ENCODE measurements around the gene ALLC.

Gene ALLC

DNA sequence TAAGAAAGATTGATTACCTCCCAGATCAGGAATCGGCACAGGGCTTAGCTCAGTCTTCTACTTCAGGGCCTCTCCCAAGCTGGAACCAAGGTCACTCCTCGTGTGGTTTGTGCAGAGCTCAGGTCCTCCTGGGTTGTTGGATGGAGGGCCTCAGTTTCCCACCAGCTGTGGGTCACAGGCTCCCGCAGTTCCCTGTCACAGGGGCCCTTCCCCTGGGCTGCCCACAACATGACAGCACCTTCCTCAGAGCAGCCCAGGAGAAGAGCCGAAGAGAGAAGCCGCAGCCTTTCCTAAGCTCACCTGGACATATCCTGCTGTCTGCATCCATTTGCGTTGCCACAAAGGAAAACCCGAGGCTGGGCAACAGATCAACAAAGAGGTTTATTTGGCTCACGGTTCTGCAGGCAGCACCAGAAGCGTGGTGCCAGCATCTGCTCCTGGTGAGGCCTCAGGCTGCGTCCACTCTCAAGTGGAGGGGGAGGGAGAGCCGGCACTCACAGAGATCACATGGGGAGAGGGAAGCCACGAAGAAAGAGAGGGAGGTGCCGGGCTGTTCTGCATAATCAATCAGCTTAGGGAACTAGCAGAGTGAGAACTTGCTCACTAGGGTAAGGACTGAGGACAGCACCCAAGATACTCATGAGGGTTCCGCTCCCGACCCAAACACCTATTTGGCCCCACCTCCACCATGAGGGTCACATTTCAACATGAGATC lies 13.0 kb upstream of the ALLC start:
- Histone ChIP-seq H3K79me2 (ENCODE audit: insufficient read depth, low read length) (no peaks in the 10 kb centered on the region), H3K4me2 (ENCODE audit: low read depth, low read length, poor library complexity, severe bottlenecking) (no peak overlapping the region), H3K27me3 (ENCODE audit: low read length) (no peaks in the 10 kb centered on the region), H3K36me3 (ENCODE audit: low read length) (no peaks in the 10 kb centered on the region), H4K20me1 (ENCODE audit: low read depth, low read length) (no peaks in the 10 kb centered on the region), H3K27ac (ENCODE audit: low read depth, low read length) (no peak overlapping the region), H3K9me2 (replicated peaks; ENCODE audit: insufficient read depth, low read length) (no peaks in the 10 kb centered on the region), H2AFZ (ENCODE audit: low read depth, low read length, severe bottlenecking) (no peak overlapping the region), H3F3A (ENCODE audit: insufficient read depth) (no peaks in the 10 kb centered on the region), H3K9me3 (ENCODE audit: insufficient read depth, low read length) (no peaks in the 10 kb centered on the region), H3K4me3 (ENCODE audit: insufficient read depth, low read length, poor library complexity, severe bottlenecking) (no peak overlapping the region), H3K9ac (ENCODE audit: low read length) (no peak overlapping the region)
- TF ChIP-seq EZH2phosphoT487 (conservative IDR thresholded peaks at IDR 0.05; ENCODE audit: low read length): no peak
- TF ChIP-seq, protein P1, sequence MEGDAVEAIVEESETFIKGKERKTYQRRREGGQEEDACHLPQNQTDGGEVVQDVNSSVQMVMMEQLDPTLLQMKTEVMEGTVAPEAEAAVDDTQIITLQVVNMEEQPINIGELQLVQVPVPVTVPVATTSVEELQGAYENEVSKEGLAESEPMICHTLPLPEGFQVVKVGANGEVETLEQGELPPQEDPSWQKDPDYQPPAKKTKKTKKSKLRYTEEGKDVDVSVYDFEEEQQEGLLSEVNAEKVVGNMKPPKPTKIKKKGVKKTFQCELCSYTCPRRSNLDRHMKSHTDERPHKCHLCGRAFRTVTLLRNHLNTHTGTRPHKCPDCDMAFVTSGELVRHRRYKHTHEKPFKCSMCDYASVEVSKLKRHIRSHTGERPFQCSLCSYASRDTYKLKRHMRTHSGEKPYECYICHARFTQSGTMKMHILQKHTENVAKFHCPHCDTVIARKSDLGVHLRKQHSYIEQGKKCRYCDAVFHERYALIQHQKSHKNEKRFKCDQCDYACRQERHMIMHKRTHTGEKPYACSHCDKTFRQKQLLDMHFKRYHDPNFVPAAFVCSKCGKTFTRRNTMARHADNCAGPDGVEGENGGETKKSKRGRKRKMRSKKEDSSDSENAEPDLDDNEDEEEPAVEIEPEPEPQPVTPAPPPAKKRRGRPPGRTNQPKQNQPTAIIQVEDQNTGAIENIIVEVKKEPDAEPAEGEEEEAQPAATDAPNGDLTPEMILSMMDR (IDR thresholded peaks at IDR 0.05; ENCODE audit: insufficient read depth, low read length, poor library complexity, severe bottlenecking): no peak

DNA sequence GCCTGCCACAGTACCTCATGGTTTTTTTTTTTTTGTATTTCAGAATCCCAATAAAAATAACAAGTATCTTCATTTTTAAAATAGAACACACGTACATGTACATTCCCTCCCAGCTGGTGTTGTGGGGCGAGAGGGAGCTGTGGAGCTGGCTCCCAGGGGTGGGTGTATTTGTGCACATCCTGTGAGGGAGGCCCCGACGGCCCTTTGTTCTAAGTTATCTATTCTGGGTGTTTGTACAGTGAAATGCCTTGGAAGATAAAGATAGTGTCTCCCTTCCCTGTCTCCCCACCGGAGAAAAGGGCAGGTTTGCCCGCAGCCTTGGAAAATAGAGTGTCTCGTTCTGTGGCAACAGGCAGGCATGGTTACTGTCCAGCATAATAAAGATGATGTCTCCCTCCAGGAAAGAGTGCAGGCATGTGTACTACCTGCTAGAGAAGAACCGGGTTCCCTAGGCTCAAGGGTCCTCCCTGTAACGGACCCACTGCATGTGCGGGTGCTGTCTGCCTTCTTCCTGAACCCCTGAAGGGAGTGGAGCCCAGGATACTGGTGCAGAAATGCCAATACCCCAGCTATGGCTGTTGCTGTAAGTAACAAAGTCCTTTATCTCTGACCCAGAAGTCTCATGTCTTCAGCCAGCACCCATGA lies 12.1 kb upstream of the ALLC start:
- Histone ChIP-seq H3K4me2 (ENCODE audit: low read depth, low read length, poor library complexity, severe bottlenecking) (no peak overlapping the region), H3K27me3 (ENCODE audit: low read length) (no peaks in the 10 kb centered on the region), H3K9me3 (ENCODE audit: insufficient read depth, low read length) (no peaks in the 10 kb centered on the region), H3K9me2 (replicated peaks; ENCODE audit: insufficient read depth, low read length) (no peaks in the 10 kb centered on the region), H3K4me3 (ENCODE audit: insufficient read depth, low read length, poor library complexity, severe bottlenecking) (no peak overlapping the region), H3K27ac (ENCODE audit: low read depth, low read length) (no peak overlapping the region), H4K20me1 (ENCODE audit: low read depth, low read length) (no peaks in the 10 kb centered on the region), H3F3A (ENCODE audit: insufficient read depth) (no peaks in the 10 kb centered on the region), H2AFZ (ENCODE audit: low read depth, low read length, severe bottlenecking) (no peak overlapping the region), H3K36me3 (ENCODE audit: low read length) (no peaks in the 10 kb centered on the region), H3K79me2 (ENCODE audit: insufficient read depth, low read length) (no peaks in the 10 kb centered on the region), H3K9ac (ENCODE audit: low read length) (no peak overlapping the region)
- TF ChIP-seq EZH2phosphoT487 (conservative IDR thresholded peaks at IDR 0.05; ENCODE audit: low read length): no peak
- TF ChIP-seq, protein P1 (IDR thresholded peaks at IDR 0.05; ENCODE audit: insufficient read depth, low read length, poor library complexity, severe bottlenecking): no peak

DNA sequence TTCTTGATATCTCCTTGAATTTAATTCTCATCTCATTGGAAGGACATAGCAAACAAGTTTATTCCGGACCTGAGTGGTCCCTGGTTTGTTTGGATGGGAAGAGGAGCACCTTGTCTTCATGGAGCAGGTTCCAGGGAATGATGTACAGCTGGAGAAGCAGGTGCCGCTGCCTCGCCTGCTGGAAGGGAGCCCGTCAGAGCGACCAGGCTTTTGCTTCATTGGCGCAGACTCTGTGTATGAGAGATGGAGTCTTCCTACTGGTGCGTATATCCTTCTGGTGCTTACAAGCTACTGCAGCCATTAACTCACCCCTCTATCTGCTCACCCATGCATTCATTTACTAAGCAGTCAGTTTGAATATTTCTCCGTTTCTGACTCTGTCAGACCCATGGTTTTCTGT lies 11.6 kb upstream of the ALLC start:
- no peaks in the 10 kb centered on the region for H4K20me1 ChIP-seq (ENCODE audit: low read depth, low read length)
- H3K27ac ChIP-seq (ENCODE audit: low read depth, low read length): no peak overlapping the region
- TF ChIP-seq EZH2phosphoT487 (conservative IDR thresholded peaks at IDR 0.05; ENCODE audit: low read length): no peak
- TF ChIP-seq, protein P1 (IDR thresholded peaks at IDR 0.05; ENCODE audit: insufficient read depth, low read length, poor library complexity, severe bottlenecking): no peak
- no peak overlapping the region for H2AFZ ChIP-seq (ENCODE audit: low read depth, low read length, severe bottlenecking)
- H3K4me3 ChIP-seq (ENCODE audit: insufficient read depth, low read length, poor library complexity, severe bottlenecking): no peak overlapping the region
- no peaks in the 10 kb centered on the region for H3K36me3 ChIP-seq (ENCODE audit: low read length)
- no peaks in the 10 kb centered on the region for H3K9me3 ChIP-seq (ENCODE audit: insufficient read depth, low read length)
- H3K4me2 ChIP-seq (ENCODE audit: low read depth, low read length, poor library complexity, severe bottlenecking): no peak overlapping the region
- no peaks in the 10 kb centered on the region for H3F3A ChIP-seq (ENCODE audit: insufficient read depth)
- H3K79me2 ChIP-seq (ENCODE audit: insufficient read depth, low read length): no peaks in the 10 kb centered on the region
- no peaks in the 10 kb centered on the region for H3K27me3 ChIP-seq (ENCODE audit: low read length)
- no peak overlapping the region for H3K9ac ChIP-seq (ENCODE audit: low read length)
- H3K9me2 ChIP-seq (replicated peaks; ENCODE audit: insufficient read depth, low read length): no peaks in the 10 kb centered on the region
